Erythroblast (primary cell): Measurements from ENCODE around the gene SLC47A2.

Experiments
- GATA1 ChIP-seq: IDR thresholded peaks from 2 replicates; pipeline ENCODE4 v1.6.1; 2011; ENCODE audit warnings: low read depth, mild to moderate bottlenecking, control low read depth, low read length, moderate library complexity
- POLR2A ChIP-seq: IDR thresholded peaks from 2 replicates; pipeline ENCODE4 v1.6.1; 2011; ENCODE audit warnings: mild to moderate bottlenecking, low read length

GRCh38 chr17:19630035-19630434 lies 86.3 kb downstream of the SLC47A2 start:
- no peak for TF ChIP-seq POLR2A
- no peak for TF ChIP-seq GATA1
